BJ (cell line): ENCODE data around the gene NFIL3. TPM values are rescaled to one million over a fixed set of nuclear protein-coding genes. Genes with fewer than 3 reads are reported as not detected.

ENCODE experiments used
- CTCF ChIA-PET: fragments of 350-600 bp; formaldehyde crosslinking; extraction: SDS; loops from one replicate; lab custom pipeline; 2021; ENCODE audit warnings: antibody characterized with exemption, inconsistent platforms; lab: Yijun Ruan, JAX
- POLR2A ChIA-PET: fragments of 300-600 bp; sonication (Branson Sonifier 250); formaldehyde crosslinking; extraction: SDS; loops from one replicate; lab custom pipeline; 2021; ENCODE audit warnings: antibody characterized with exemption; lab: Charles Lee
- DNase-seq: peaks from one replicate; pipeline ENCODE4 v3.0.0-alpha.2; 2011; ENCODE audit warnings: low read depth
- H3K27me3 ChIP-seq: 2 replicates; pipeline ENCODE4 v1.6.0; 2011; ENCODE audit warnings: low read length; ENCODE audit not compliant: control insufficient read depth, insufficient read depth
- H3K36me3 ChIP-seq: 2 replicates; pipeline ENCODE4 v1.5.1; 2011; ENCODE audit warnings: low read length; ENCODE audit not compliant: control insufficient read depth, insufficient read depth
- H3K4me3 ChIP-seq: 2 replicates; pipeline ENCODE4 v1.5.1; 2011; ENCODE audit warnings: low read depth, mild to moderate bottlenecking, control low read depth, low read length
- polyA plus RNA-seq: library from polyadenylated mRNA; depleted of rRNA; stranded (reverse); fragments of >200 nt; gene quantifications from 2 replicates; pipeline ENCODE4 v1.2.3, GENCODE V29; 2011
- TF ChIP-seq, protein P1 (sequence below): IDR thresholded peaks from 2 replicates; pipeline ENCODE4 v1.5.1; 2011; ENCODE audit warnings: low read depth, mild to moderate bottlenecking, control low read depth, inconsistent platforms, low read length, moderate library complexity; ENCODE audit not compliant: insufficient read depth

Gene NFIL3
- polyA plus RNA-seq, 1 experiment, result 6.9 TPM

DNA sequence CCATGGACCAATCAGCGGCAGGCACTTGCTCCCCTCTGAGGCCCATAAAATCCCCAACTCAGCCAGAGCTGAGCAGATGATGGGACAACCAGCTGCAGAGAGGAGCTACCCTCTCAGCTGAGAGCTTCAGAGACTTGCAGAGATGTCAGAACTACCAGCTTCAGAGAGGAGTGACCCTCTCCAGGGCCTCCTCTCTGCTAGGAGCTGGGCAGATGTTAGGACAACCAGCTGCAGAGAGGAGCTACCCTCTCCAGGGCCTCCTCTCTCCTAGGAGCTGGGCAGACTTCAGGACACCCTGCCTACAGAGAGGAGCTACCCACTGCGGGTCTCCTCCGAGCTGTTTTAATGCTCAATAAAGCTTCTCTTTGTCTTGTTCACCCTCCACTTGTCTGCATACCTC, 58.9 kb downstream of the NFIL3 start:
- Histone ChIP-seq H3K4me3 (no peak overlapping the region), H3K36me3 (no peaks in the 10 kb centered on the region), H3K27me3 (no peaks in the 10 kb centered on the region)
- TF ChIP-seq, protein P1, sequence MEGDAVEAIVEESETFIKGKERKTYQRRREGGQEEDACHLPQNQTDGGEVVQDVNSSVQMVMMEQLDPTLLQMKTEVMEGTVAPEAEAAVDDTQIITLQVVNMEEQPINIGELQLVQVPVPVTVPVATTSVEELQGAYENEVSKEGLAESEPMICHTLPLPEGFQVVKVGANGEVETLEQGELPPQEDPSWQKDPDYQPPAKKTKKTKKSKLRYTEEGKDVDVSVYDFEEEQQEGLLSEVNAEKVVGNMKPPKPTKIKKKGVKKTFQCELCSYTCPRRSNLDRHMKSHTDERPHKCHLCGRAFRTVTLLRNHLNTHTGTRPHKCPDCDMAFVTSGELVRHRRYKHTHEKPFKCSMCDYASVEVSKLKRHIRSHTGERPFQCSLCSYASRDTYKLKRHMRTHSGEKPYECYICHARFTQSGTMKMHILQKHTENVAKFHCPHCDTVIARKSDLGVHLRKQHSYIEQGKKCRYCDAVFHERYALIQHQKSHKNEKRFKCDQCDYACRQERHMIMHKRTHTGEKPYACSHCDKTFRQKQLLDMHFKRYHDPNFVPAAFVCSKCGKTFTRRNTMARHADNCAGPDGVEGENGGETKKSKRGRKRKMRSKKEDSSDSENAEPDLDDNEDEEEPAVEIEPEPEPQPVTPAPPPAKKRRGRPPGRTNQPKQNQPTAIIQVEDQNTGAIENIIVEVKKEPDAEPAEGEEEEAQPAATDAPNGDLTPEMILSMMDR, result no peak
- CTCF ChIA-PET, result no interaction called here
- POLR2A ChIA-PET, result no interaction called here
- DNase-seq, result no peak

DNA sequence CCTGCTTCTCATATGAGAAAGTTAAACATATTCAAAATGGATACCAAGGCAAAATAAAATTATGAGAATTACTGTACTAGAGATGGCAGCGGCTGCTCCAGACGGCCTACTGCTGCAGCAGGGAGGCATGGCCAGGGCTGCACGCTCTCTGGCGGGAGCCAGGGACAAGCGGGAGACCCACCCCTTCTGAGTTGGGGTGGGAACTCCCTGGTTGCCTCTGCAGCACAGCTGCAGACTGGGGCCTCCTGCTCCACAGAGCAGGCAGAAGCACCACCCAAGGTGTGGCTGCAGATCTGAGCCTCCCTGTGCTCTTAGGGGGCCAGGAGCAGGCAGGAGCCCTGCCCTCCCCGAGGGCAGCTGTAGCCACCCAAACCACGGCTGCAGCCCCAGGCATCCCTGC, 59.6 kb downstream of the NFIL3 start:
- ChIA-PET POLR2A (no interaction called here), CTCF (no interaction called here)
- no peak for DNase-seq
- H3K36me3 ChIP-seq, result no peaks in the 10 kb centered on the region
- H3K27me3 ChIP-seq, result no peaks in the 10 kb centered on the region
- TF ChIP-seq, protein P1, result no peak
- no peak overlapping the region for H3K4me3 ChIP-seq

DNA sequence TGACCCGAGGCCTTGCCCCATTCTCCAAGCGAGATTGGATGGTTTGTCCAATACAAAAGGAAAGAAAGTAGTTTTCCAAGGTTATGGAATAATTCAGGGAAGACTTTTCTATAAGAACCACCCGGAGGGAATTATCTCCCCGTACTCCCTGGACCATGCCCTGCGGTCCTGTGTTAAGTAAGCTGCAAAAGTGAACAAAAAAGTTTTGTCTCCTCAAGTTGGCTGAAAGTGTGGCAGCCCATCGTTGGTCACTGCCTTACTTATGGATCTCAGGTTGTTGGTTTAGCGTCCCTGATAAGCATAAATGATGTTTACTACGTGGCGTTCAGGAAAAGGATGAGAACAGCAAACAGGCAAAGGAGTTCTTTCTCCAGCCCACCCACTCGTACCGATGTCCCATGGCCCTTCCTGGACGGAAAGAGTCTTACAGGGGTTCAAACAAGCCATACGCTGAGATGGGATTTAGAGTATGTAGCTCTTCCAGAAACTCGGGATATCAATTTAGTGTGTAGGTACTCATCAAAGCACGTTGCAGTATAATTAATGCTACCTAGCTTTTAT, 61.5 kb downstream of the NFIL3 start:
- DNase-seq, result no peak
- no peak overlapping the region for H3K4me3 ChIP-seq
- no peaks in the 10 kb centered on the region for H3K36me3 ChIP-seq
- CTCF ChIA-PET, result interaction anchor here (0.7 to 1.5 kb wide), 5 partner anchors 13 to 273 kb away, joined by 3 to 4 read pairs (median 3); no protein-coding TSS in a partner anchor
- POLR2A ChIA-PET, result no interaction called here
- TF ChIP-seq, protein P1, result no peak
- H3K27me3 ChIP-seq, result no peaks in the 10 kb centered on the region

DNA sequence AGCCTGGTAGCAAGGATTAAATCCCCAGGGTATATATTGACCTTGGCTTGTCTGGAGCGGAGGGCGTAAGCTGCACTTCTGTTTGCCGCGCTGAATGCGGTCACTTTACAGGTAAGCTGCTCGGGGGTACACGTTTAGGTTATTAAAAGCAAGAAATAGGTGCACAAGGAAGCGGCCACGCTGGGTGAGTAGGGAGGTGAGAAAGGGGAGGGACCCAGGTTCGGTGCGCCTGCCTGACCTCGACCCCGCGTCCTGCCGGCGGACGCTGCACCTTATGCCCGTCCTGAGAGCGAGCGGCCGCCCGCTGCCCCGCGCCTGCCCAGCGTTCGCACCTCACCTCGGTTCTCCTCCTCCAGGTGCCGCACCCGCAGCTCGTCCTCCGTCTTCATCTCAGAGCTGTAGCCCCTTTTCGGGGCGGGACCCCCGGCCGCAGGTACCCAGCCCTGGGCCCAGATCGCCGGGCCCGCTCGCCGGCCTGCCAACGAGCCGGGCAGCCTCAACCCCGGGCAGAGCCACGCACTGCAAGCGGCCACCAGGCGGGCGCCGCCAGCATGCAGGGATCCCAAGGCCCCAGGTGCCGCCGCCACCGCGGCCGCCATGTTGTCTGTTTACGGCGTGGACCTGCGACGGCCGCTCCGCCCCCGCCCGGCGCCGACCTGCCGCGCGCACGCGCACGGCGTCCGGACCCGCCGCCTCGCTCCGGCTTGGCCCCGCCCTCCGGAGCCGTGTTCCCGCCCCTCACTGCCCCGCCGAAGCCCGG, 62.2 kb downstream of the NFIL3 start, which contains the start of gene AUH:
AUH (minus strand) TSS at position 628 of the 760 bp plus-strand sequence; CDS start at position 599, 29 bp downstream.
- TF ChIP-seq, protein P1, result no peak
- no peaks in the 10 kb centered on the region for H3K27me3 ChIP-seq
- no peaks in the 10 kb centered on the region for H3K36me3 ChIP-seq
- ChIA-PET CTCF (interaction anchor here (0.7 to 1.5 kb wide), 5 partner anchors 26 to 272 kb away, joined by 3 to 4 read pairs (median 3); no protein-coding TSS in a partner anchor), POLR2A (no interaction called here)
- no peak for DNase-seq
- peak within 1 kb of the TSS; percentile 97 for H3K4me3 ChIP-seq

DNA sequence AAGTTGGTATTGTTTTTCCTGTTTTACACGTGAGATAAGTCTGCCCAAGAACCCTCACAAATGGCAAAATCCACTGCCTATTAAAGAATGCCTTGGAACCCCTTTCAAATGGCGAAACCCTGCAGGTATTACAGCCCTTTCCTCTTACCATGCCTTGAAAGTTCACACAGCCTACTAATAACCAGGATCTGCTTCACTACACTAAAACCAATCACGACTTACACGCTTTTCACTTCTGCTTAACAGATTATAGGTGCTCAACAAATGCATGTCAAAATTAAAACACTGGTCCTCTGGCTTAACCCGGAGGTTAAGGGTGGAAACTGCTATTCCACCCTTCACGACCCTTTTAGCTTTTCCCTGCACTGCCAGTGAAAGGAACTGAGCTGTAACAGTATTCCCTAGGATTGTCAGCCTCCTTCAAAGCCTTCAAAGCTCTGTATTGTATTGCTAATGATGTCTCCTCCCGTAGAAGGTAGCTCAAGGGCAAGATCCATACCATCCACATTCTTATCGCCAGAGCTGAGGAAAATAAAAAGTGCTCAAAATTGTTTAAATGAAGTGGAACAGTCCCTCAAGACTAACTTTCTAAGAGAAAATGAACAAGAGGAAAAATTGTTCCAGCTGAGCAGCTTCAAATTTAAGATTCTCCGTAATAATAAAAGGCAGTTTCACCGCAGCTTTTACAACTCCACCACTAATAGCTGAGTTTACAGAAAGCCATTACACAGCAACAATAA, 62.9 kb downstream of the NFIL3 start:
- DNase-seq, result no peak
- TF ChIP-seq, protein P1, result no peak
- Histone ChIP-seq H3K27me3 (no peaks in the 10 kb centered on the region), H3K4me3 (peak overlapping the region; percentile 97), H3K36me3 (no peaks in the 10 kb centered on the region)
- ChIA-PET CTCF (interaction anchor here (1.0 to 1.5 kb wide), 3 partner anchors 27 to 271 kb away, joined by 3 to 4 read pairs (median 4); no protein-coding TSS in a partner anchor), POLR2A (no interaction called here)
